GM12865 (cell line): ENCODE measurements around the gene B3GAT2.

Experiments
- DNase-seq: peaks from one replicate; pipeline ENCODE4 v3.0.0; 2010; ENCODE audit warnings: low read depth
- H3K4me3 ChIP-seq: 2 replicates; pipeline ENCODE4 v1.5.1; 2011; ENCODE audit warnings: mild to moderate bottlenecking, low read depth, low read length, control low read depth
- TF ChIP-seq, protein P1 (sequence below): IDR thresholded peaks from 2 replicates; pipeline ENCODE4 v1.5.1; 2011; ENCODE audit warnings: low read length, control low read depth, low read depth, inconsistent platforms; ENCODE audit not compliant: insufficient read depth; ENCODE audit errors: missing control alignments

B3GAT2 gene

DNA sequence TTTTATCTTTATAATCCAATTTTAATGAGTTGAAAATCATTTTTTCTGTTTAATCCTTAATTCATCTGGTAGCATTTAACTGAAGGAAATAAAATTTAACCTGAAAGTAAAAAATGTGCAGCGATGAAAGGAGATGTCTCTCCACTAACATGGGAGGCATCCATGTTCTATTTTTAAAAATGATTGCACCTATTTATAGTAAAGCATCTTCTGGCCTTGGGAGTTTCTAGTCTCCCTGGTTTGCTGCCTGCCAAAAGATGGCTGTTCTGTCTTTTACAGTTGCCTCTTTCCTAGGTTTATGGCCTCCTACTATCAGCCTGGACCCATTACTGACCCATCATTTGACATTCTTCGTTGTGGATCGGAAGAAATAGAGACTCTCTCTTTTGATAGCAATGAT, 143.0 kb downstream of the B3GAT2 start:
- no peak for DNase-seq
- TF ChIP-seq, protein P1, sequence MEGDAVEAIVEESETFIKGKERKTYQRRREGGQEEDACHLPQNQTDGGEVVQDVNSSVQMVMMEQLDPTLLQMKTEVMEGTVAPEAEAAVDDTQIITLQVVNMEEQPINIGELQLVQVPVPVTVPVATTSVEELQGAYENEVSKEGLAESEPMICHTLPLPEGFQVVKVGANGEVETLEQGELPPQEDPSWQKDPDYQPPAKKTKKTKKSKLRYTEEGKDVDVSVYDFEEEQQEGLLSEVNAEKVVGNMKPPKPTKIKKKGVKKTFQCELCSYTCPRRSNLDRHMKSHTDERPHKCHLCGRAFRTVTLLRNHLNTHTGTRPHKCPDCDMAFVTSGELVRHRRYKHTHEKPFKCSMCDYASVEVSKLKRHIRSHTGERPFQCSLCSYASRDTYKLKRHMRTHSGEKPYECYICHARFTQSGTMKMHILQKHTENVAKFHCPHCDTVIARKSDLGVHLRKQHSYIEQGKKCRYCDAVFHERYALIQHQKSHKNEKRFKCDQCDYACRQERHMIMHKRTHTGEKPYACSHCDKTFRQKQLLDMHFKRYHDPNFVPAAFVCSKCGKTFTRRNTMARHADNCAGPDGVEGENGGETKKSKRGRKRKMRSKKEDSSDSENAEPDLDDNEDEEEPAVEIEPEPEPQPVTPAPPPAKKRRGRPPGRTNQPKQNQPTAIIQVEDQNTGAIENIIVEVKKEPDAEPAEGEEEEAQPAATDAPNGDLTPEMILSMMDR, result no peak

DNA sequence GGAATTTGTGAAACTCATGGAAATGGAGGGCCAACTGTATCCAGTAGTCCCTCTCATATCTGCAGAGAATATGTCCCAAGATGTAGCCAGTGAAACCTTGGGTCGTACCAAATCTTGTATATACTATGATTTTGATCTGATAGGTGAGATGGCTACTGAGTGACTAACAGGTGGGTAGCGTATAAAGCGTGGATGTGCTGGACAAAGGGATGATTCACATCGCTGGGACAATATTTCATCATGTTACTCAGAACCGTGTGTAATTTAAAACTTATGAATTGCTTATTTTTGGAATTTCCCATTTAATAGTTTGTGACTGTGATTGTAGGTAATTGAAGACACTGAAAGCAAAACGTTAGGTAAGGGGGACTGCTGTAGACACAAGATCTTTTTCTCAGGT, 145.1 kb downstream of the B3GAT2 start:
- TF ChIP-seq, protein P1, result no peak
- H3K4me3 ChIP-seq, result no peak overlapping the region
- DNase-seq, result no peak

More for the DNA sequence above, 143.0 kb downstream of the B3GAT2 start:
- no peak overlapping the region for H3K4me3 ChIP-seq
